Endometrial microvascular endothelial cells (primary cell): Measurements from ENCODE around the gene NCOA1. TPM values are rescaled to one million over a fixed set of nuclear protein-coding genes. Genes with fewer than 3 reads are reported as not detected.

Experiments used
- in situ Hi-C: cut with HindIII; loops from 2 replicates; pipeline ENCODE4 v1.10.0; 2017; ENCODE audit warnings: low sequenced_read_pairs, low pct_unique_long_range_greater_than_20kb; ENCODE audit errors: inconsistent ontology term
- total RNA-seq: library from RNA; depleted of rRNA; stranded (reverse); fragments of >200 nt; gene quantifications from one replicate; pipeline ENCODE4 v1.2.3, GENCODE V29; 2015; ENCODE audit errors: inconsistent ontology term

Gene NCOA1
- total RNA-seq, 1 donor from 2014 or later: 5.3 TPM

DNA sequence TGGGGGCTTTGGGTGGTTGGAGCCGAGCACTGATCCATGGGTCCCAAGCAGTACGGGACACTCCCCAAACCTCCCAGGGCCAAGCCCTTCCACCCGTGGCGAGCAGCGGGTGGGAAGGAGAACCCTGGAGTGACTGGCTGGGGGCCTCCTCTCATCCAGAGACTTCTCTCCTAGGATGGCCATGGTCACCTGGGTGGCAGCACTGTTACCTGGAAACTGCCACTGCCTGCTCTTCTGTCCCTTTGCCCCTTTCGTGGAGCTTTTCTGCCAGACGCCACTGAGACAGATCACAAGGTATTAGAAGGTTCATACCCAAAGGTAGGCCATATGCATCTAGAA, 329.1 kb downstream of the NCOA1 start:
- in situ Hi-C loops: no loop called here

Other genes starting within 250 kb of the NCOA1 start
- gene ITSN2, start 130.7 kb upstream of the NCOA1 start, total RNA-seq: 29.9 TPM